ENCODE results near the gene KLK2.
A peak's percentile ranks its signal among the peaks of the same experiment; 100 is the strongest.

KLK2 gene

GRCh38 chr19:50851620-50852019, 21.6 kb upstream of the KLK2 start:
- no peak for DNase-seq

GRCh38 chr19:50854636-50855410, 18.4 kb upstream of the KLK2 start, which contains the start of gene KLK3:
Gene KLK3, plus strand, starts transcription at chr19:50854915. Its CDS starts 41 bp downstream, at chr19:50854956.
- DNase-seq: no peak

DNA sequence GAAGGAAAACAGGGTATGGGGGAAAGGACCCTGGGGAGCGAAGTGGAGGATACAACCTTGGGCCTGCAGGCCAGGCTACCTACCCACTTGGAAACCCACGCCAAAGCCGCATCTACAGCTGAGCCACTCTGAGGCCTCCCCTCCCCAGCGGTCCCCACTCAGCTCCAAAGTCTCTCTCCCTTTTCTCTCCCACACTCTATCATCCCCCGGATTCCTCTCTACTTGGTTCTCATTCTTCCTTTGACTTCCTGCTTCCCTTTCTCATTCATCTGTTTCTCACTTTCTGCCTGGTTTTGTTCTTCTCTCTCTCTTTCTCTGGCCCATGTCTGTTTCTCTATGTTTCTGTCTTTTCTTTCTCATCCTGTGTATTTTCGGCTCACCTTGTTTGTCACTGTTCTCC, 15.9 kb upstream of the KLK2 start:
- DNase-seq: peak; percentile 17

GRCh38 chr19:50858886-50859285, 14.4 kb upstream of the KLK2 start:
- DNase-seq: no peak

- DNase-seq: no peak
These were observed 13.4 kb upstream of the KLK2 start for GRCh38 chr19:50859849-50860248.

DNA sequence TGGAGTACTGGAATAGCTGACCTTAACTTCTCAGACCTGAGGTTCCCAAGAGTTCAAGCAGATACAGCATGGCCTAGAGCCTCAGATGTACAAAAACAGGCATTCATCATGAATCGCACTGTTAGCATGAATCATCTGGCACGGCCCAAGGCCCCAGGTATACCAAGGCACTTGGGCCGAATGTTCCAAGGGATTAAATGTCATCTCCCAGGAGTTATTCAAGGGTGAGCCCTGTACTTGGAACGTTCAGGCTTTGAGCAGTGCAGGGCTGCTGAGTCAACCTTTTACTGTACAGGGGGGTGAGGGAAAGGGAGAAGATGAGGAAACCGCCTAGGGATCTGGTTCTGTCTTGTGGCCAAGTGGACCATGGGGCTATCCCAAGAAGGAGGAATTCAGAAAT, 12.2 kb upstream of the KLK2 start:
- no peak for DNase-seq

DNA sequence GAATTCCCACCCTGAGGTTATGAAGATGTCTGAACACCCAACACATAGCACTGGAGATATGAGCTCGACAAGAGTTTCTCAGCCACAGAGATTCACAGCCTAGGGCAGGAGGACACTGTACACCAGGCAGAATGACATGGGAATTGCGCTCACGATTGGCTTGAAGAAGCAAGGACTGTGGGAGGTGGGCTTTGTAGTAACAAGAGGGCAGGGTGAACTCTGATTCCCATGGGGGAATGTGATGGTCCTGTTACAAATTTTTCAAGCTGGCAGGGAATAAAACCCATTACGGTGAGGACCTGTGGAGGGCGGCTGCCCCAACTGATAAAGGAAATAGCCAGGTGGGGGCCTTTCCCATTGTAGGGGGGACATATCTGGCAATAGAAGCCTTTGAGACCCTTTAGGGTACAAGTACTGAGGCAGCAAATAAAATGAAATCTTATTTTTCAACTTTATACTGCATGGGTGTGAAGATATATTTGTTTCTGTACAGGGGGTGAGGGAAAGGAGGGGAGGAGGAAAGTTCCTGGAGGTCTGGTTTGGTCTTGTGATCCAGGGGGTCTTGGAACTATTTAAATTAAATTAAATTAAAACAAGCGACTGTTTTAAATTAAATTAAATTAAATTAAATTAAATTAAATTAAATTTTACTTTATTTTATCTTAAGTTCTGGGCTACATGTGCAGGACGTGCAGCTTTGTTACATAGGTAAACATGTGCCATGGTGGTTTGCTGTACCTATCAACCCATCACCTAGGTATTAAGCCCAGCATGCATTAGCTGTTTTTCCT, 11.5 kb upstream of the KLK2 start:
- no peak for DNase-seq

- DNase-seq: no peak
These were observed 3.8 kb upstream of the KLK2 start for GRCh38 chr19:50869479-50869878.

- no peak for DNase-seq
These were observed 2.7 kb upstream of the KLK2 start for GRCh38 chr19:50870417-50871089.

- no peak for DNase-seq
These were observed 972 bp downstream of the KLK2 start for GRCh38 chr19:50874211-50874610.

DNA sequence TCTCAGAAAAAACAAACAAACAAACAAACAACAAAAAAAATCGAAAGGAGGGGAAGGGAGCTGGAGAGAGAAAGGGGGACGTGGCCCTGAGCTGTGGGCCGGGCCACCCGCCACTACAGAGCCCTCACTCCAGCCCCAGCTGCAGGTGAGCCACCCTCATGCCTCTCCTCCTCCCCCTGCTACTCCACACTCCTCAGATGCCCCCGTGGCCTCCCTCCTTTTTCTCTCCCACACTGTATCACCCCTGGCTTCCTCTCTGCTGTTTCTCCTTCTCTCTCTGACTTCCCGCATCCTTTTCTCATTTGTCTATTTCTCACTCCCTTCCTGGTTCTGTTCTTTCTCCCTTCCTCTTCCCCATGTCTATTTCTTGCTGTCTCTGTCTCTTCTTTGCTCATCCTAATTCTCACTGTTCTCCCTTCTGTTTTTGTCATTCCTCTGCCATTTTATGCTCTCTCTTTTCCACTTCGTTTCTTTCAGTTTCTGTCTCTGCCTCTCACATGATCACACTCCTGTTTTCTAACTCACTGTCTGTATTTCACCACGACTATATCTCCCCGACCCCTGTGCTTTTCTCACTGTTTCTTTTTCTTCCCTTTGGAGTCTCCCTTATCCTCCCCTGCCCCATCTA, 2.7 kb downstream of the KLK2 start:
- no peak for DNase-seq

DNA sequence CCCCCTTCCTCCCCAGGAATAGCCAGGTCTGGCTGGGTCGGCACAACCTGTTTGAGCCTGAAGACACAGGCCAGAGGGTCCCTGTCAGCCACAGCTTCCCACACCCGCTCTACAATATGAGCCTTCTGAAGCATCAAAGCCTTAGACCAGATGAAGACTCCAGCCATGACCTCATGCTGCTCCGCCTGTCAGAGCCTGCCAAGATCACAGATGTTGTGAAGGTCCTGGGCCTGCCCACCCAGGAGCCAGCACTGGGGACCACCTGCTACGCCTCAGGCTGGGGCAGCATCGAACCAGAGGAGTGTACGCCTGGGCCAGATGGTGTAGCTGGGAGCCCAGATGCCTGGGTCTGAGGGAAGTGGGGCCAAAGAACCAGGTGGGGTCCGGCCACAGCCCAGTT, 3.2 kb downstream of the KLK2 start:
- no peak for DNase-seq

DNA sequence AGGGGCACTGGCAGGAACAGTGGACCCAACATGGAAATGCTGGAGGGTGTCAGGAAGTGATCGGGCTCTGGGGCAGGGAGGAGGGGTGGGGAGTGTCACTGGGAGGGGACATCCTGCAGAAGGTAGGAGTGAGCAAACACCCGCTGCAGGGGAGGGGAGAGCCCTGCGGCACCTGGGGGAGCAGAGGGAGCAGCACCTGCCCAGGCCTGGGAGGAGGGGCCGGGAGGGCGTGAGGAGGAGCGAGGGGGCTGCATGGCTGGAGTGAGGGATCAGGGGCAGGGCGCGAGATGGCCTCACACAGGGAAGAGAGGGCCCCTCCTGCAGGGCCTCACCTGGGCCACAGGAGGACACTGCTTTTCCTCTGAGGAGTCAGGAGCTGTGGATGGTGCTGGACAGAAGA, 4.1 kb downstream of the KLK2 start:
- DNase-seq: no peak

GRCh38 chr19:50878851-50879250, 5.6 kb downstream of the KLK2 start:
- DNase-seq: no peak

- DNase-seq: no peak
These were observed 7.0 kb downstream of the KLK2 start for GRCh38 chr19:50880241-50880640.

GRCh38 chr19:50882188-50882587, 8.9 kb downstream of the KLK2 start:
- DNase-seq: no peak

DNA sequence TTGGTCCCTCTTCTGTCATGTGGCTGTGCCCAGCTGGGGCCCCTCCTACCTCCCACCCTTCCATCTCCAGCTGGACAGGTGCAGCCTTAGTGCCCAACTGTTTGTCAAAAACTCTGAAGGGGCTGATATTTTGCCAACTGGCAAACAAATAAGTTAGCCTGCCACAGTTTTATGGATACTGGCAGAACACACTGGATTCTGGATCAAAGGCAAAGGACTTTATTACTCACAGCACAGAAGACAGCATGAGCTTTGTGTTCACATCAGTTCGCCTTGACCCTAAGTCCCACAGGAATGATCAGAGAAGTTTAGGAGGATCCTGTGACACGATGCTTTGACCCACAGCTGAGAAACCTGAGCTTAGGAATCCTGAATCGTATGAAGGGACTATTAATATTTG, 16.4 kb downstream of the KLK2 start:
- no peak for DNase-seq

DNA sequence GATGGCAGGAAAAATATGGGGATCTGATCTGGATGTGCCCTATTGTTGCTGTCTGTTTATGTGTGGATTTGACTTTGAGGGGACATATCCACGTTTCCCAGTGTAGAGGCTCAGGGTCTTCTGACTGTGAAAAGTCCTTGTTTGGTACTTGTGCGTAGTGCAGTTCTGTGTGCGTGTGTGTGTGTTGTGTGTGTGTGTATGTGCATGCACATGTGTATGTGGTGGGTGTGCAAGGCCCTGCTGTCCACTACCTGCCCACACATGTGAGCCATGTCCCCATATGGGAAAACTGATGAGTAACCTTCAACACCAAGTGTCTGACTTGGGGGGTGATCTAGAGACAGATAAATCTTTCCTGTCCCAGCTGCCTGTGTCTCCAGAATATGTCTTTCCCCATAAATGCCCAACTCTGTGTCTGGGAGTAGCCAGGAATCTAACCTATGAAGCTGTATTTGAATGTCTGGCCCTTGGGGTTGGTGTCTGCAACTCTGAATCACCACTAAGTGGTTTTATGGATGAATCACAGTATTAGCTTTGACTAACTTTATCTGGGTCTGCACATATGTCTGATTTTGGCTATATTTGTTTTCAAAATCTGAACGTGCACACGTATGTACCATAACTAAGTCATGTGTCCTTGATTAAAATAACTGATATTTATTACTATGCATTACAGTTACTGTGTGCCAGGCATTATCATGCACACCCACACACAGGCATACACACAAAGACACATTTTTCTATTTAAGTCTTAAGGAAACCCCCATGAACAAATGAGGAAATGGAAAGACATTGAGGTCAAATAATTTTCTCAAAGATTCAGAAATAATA, 17.4 kb downstream of the KLK2 start:
- no peak for DNase-seq

DNA sequence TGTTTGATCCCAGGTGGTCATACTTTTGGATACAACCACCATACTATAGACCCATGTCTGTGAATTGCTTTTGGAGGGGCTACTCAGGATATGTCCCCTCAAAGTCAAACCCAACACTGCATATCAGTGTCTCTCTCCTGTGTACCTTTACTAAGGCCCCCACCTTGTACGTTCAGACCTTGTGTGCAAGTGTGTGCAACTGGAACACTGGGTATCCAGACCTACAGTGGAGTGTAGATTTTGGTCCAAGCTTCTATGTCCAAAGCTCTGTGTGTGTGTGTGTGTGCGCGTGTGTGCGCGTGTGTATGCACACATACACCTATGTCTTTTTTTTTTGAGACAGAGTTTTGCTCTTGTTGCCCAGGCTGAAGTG, 18.0 kb downstream of the KLK2 start:
- no peak for DNase-seq

- no peak for DNase-seq
These were observed 20.0 kb downstream of the KLK2 start for GRCh38 chr19:50893047-50893736.

DNA sequence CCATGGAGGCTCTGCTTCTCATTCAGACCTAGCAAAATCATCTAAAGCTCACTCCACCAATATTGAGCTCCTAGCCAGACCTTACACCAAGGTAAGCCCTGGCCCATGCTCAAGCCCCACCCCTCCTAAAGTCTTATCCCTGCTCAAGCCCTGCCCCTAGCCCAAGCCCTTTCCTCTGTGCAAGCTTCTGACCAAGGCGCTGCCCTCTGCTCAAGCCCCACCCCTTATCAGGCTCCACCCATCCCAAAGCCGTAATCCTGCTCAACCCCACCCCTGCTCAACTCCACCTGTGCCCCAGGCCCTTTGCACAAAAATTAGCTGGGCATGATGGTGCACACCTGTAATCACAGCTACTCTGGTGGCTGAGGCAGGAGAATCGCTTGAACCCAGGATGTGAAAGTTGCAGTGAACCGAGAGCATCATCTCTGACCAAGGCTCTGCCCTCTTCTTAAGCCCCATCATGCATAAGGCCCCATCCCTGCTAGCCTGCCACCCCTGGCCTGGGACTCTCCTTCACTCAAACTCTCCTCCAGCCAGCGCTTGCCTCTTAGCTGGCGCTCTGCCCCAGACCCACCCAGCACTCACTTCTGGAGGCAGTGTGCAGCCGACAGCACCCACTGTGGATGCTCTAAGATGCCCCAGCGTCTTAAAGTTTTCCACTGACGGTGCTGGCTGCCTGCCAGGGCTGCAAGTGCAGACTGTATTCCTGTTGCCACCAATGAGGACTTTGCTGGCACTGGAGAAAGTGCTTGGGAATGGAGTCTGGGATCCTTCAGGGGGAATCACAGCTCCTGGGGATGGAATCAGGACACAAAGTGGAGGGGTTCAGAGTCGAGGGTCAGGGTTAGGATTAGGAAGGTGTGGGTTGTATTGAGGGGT, 21.5 kb downstream of the KLK2 start:
- no peak for DNase-seq

All from islet precursor cell (in vitro differentiated cells).